Endothelial cell (in vitro differentiated cells): Measurements from ENCODE around the gene SHISAL2A. TPM values are rescaled to one million over a fixed set of nuclear protein-coding genes. Genes with fewer than 3 reads are reported as not detected.
A peak's percentile ranks its signal among the peaks of the same experiment; 100 is the strongest.
"Not testable (repeated sequence)": the region's sequence is repeated elsewhere in the genome, so short reads cannot be mapped to it uniquely, and the experiment has no call there.

Source experiments
- DNase-seq: peaks from one replicate; pipeline ENCODE4 v3.0.0; 2021; ENCODE audit warnings: low spot score
- H3K27ac Mint-ChIP-seq: one replicate; pipeline ENCODE4 v1.8.0; 2021; ENCODE audit warnings: mixed read lengths, inconsistent platforms; ENCODE audit not compliant: unreplicated experiment
- H3K27me3 Mint-ChIP-seq: one replicate; pipeline ENCODE4 v1.8.0; 2021; ENCODE audit warnings: mild to moderate bottlenecking, moderate library complexity, mixed read lengths, inconsistent platforms; ENCODE audit not compliant: unreplicated experiment
- H3K36me3 Mint-ChIP-seq: one replicate; pipeline ENCODE4 v1.8.0; 2021; ENCODE audit warnings: mild to moderate bottlenecking, low read depth, mixed read lengths, inconsistent platforms; ENCODE audit not compliant: unreplicated experiment
- H3K4me1 Mint-ChIP-seq: one replicate; pipeline ENCODE4 v1.8.0; 2021; ENCODE audit warnings: mild to moderate bottlenecking, mixed read lengths, inconsistent platforms; ENCODE audit not compliant: unreplicated experiment
- H3K4me3 Mint-ChIP-seq: one replicate; pipeline ENCODE4 v1.8.0; 2021; ENCODE audit warnings: mild to moderate bottlenecking, mixed read lengths, inconsistent platforms; ENCODE audit not compliant: unreplicated experiment
- H3K9me3 Mint-ChIP-seq: one replicate; pipeline ENCODE4 v1.8.0; 2021; ENCODE audit warnings: mixed read lengths, inconsistent platforms; ENCODE audit not compliant: unreplicated experiment
- CTCF ChIP-seq: fragments of 200-600 bp; sonication (generic); IDR thresholded peaks from one replicate; pipeline ENCODE4 v1.5.0; 2021; ENCODE audit warnings: antibody characterized with exemption; ENCODE audit not compliant: unreplicated experiment
- total RNA-seq: library from RNA; stranded (reverse); fragmentation: NEBNext Ultra II Directional; extraction: Animal tissue kit (Norgen Biotek cat#: 25700); gene quantifications from one replicate; pipeline ENCODE4 v1.2.1, GENCODE V29; 2021; ENCODE audit not compliant: unreplicated experiment

Gene SHISAL2A
- total RNA-seq, 1 donor from 2014 or later: not detected

GRCh38 chr1:52684545-52684944 lies 51.6 kb downstream of the SHISAL2A start:
- Mint-ChIP-seq H3K4me3 (no peak overlapping the region), H3K4me1 (no peaks in the 10 kb centered on the region)

GRCh38 chr1:52686261-52686751 lies 53.3 kb downstream of the SHISAL2A start:
- not testable (repeated sequence) for H3K4me3 Mint-ChIP-seq, H3K9me3 Mint-ChIP-seq, H3K27me3 Mint-ChIP-seq, H3K4me1 Mint-ChIP-seq
- DNase-seq: peak; percentile 78
- TF ChIP-seq CTCF: peak; percentile 93
- H3K27ac Mint-ChIP-seq: peak overlapping the region; percentile 57
- peaks cover 14% of the 10 kb centered on the region for H3K36me3 Mint-ChIP-seq

More at GRCh38 chr1:52684545-52684944, 51.6 kb downstream of the SHISAL2A start:
- Mint-ChIP-seq H3K36me3 (peaks cover 14% of the 10 kb centered on the region), H3K27me3 (peaks cover 3% of the 10 kb centered on the region), H3K9me3 (no peaks in the 10 kb centered on the region), H3K27ac (no peak overlapping the region)
- DNase-seq: no peak
- TF ChIP-seq CTCF: no peak

GRCh38 chr1:52686830-52687229 lies 53.9 kb downstream of the SHISAL2A start:
- H3K27me3 Mint-ChIP-seq: peaks cover 1% of the 10 kb centered on the region
- no peak overlapping the region for H3K27ac Mint-ChIP-seq
- no peak for TF ChIP-seq CTCF
- H3K4me1 Mint-ChIP-seq: no peaks in the 10 kb centered on the region
- DNase-seq: no peak
- no peaks in the 10 kb centered on the region for H3K9me3 Mint-ChIP-seq
- H3K4me3 Mint-ChIP-seq: no peak overlapping the region
- peaks cover 18% of the 10 kb centered on the region for H3K36me3 Mint-ChIP-seq

- Mint-ChIP-seq H3K36me3 (peaks cover 26% of the 10 kb centered on the region), H3K27me3 (no peaks in the 10 kb centered on the region), H3K4me1 (no peaks in the 10 kb centered on the region), H3K9me3 (no peaks in the 10 kb centered on the region), H3K4me3 (no peak overlapping the region), H3K27ac (no peak overlapping the region)
- TF ChIP-seq CTCF: no peak
- no peak for DNase-seq
Observed at GRCh38 chr1:52691821-52692220, 58.9 kb downstream of the SHISAL2A start.

GRCh38 chr1:52692697-52693096 lies 59.7 kb downstream of the SHISAL2A start:
- no peak for TF ChIP-seq CTCF
- H3K27ac Mint-ChIP-seq: no peak overlapping the region
- no peak overlapping the region for H3K4me3 Mint-ChIP-seq
- H3K4me1 Mint-ChIP-seq: peaks cover 2% of the 10 kb centered on the region
- no peaks in the 10 kb centered on the region for H3K9me3 Mint-ChIP-seq
- no peak for DNase-seq
- H3K36me3 Mint-ChIP-seq: peaks cover 20% of the 10 kb centered on the region
- H3K27me3 Mint-ChIP-seq: no peaks in the 10 kb centered on the region

- peaks cover 16% of the 10 kb centered on the region for H3K36me3 Mint-ChIP-seq
- not testable (repeated sequence) for H3K27ac Mint-ChIP-seq, DNase-seq, H3K9me3 Mint-ChIP-seq, H3K27me3 Mint-ChIP-seq, H3K4me3 Mint-ChIP-seq, H3K4me1 Mint-ChIP-seq
Observed at GRCh38 chr1:52693351-52693750, 60.4 kb downstream of the SHISAL2A start.
